LNCaP clone FGC (cell line): ENCODE results near the gene TNC.

ENCODE experiments used
- DNase-seq: peaks from one replicate; pipeline ENCODE4 v3.0.0-alpha.2; 2011; ENCODE audit warnings: low read depth
- H3K4me3 ChIP-seq: 2 replicates; pipeline ENCODE4 v1.5.1; 2011; ENCODE audit warnings: mild to moderate bottlenecking, low read depth, low read length, control low read depth
- TF ChIP-seq, protein P1 (sequence below): IDR thresholded peaks from 2 replicates; pipeline ENCODE4 v1.5.1; 2012; ENCODE audit warnings: mild to moderate bottlenecking; ENCODE audit not compliant: control insufficient read depth, insufficient read depth; ENCODE audit errors: extremely low read depth

Gene TNC

DNA sequence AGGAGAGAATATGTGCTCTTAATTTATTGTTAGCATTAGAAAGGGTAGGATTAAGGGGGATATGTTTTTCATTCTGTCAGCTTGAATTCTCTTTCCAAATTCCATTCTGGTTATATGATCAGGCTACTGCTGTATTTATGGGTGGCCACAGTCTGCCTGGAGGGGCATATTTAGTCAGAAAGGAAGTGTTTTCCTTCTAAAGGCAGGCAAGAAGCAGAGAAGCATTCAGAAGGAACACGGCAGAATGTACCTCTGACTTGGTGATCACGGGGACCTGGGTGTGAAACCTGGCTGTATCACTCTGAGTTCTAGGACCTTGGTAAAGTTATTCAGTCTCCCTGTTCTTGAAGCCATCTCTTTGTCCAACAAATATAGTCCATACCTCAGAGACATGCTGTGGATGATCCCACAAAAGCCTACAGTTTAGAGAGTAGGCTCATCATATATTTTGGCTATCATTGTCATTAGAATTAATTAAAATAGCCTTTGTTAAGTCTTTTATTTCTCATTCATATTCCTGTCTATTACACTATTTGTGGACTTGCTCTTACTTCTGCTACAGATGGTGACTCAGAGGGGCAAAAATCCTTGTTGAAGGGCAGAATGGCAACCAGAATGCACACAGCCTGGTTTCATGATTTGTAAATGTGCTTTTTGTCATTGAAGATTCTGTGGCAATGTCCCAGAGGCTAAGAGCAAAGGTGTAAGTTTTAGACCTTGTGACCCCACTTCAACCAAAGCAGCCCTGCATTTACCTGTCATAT is 2.7 kb downstream of the TNC start:
- no peak for DNase-seq
- no peak overlapping the region for H3K4me3 ChIP-seq
- TF ChIP-seq, protein P1, sequence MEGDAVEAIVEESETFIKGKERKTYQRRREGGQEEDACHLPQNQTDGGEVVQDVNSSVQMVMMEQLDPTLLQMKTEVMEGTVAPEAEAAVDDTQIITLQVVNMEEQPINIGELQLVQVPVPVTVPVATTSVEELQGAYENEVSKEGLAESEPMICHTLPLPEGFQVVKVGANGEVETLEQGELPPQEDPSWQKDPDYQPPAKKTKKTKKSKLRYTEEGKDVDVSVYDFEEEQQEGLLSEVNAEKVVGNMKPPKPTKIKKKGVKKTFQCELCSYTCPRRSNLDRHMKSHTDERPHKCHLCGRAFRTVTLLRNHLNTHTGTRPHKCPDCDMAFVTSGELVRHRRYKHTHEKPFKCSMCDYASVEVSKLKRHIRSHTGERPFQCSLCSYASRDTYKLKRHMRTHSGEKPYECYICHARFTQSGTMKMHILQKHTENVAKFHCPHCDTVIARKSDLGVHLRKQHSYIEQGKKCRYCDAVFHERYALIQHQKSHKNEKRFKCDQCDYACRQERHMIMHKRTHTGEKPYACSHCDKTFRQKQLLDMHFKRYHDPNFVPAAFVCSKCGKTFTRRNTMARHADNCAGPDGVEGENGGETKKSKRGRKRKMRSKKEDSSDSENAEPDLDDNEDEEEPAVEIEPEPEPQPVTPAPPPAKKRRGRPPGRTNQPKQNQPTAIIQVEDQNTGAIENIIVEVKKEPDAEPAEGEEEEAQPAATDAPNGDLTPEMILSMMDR, result no peak

DNA sequence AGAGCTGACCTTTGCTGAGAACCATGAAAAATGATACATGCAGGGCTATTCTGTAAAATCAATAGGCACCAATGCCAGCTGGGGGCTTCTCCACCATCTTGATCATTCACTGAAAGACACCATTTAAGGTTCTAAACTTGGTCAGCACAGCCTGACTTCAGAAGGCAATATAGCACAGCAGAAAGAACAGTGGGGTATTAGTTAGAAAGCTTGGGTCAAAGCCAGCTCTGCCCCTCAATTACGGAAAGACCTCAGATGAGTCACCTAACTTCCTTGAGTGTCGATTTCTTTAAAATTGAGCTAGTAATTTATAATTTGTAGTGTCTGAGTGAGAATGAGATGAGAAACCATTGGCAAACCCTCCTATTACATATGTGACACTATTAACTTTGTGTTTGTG is 3.4 kb downstream of the TNC start:
- DNase-seq, result no peak
- TF ChIP-seq, protein P1, result no peak
- H3K4me3 ChIP-seq, result no peak overlapping the region

DNA sequence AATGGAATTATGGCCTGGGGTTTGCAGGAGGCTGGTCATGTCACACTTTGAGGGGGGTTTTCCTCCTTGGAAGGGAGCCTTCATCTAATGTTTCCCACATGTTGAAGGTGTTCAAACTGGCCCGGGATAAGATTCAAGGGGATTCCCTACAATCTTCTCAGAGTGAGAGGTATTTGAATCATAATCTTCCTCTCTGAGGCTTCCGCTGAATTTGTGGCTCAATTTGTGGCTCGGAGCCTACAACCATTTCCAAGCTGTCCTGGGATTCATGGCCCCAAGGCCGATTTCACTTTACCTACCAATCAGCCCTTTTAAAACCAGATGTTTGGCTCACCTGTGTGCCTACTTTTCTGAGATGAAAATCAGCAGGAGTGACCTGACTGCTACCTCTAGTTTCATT is 3.9 kb downstream of the TNC start:
- no peak overlapping the region for H3K4me3 ChIP-seq
- TF ChIP-seq, protein P1, result no peak
- no peak for DNase-seq

DNA sequence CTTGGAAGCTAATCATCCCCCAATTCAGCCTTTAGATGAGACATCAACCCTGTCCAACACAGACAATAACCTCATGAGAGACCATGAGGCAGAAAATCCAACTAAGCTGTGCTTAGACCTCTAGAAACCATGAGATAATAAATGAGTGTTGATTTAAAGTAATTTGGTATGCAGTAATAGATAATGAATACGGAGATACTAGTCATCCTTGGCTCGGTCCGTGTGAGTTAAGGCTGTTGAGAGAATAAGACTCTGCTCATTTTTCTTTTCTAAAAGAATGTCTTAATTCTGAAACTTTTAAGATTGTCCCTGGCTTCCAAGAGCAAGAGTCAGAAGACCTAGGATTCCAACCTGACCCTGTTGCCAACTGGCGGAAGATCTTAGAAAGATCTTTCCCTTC is 6.1 kb downstream of the TNC start:
- H3K4me3 ChIP-seq, result no peak overlapping the region
- DNase-seq, result no peak
- TF ChIP-seq, protein P1, result no peak

DNA sequence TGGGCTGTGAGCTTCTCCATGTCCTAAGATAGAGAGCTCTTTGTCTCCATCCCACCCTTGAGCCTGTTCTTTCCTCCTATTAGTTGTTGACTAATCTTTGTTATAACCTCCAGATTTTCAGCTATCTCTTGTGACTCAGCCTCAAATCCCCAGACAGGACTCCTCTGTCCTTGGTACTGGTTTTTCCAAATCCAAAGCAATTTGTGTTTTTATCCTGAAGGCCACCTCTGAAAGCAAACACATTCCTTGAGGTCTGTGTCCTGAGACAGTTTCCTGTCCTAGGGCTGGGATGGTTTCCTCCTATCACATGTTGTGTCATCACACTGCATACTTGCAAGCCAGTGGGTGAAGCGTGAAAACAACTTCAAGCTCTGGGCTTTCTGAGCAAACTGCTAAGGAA is 8.5 kb downstream of the TNC start:
- DNase-seq, result no peak
- no peak overlapping the region for H3K4me3 ChIP-seq
- TF ChIP-seq, protein P1, result no peak

DNA sequence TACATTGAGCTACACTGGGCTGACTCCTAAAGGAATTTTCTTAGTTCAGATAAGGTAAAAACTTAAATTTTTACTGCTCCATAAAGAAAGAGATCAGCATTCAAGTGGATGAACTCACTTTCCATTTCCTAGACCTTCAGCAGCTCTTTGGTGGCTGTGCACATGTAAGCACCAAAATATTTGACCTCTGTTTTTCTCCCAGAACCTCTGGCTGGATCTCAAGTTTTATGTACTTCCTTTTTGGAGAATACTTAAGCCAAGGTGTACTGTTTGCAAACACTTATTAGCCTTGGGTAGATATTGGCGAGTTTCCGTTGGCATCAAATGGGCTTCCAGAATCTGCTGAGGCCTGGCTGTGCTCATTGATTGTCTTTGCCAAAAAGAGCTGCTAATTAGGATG is 10.3 kb downstream of the TNC start:
- H3K4me3 ChIP-seq, result no peak overlapping the region

More for the DNA sequence above, 10.3 kb downstream of the TNC start:
- peak; percentile 91 for DNase-seq
- TF ChIP-seq, protein P1, result no peak
